Esophagus squamous epithelium (tissue), 4 donors: ENCODE measurements around the gene NSUN6.

ENCODE experiments used
- CTCF ChIP-seq, 6 experiments: fragments of 450-650 bp in 4 of 6; fragments of 200-600 bp in 2 of 6; sonication (generic) in 2 of 6; IDR thresholded peaks; one replicate each; pipeline ENCODE4 v1.5.1; 2016 to 2019; ENCODE audit warnings: antibody characterized with exemption in 6 of 6, mild to moderate bottlenecking in 4 of 6, moderate library complexity in 4 of 6
- POLR2A ChIP-seq, 4 donors: fragments of 450-650 bp; IDR thresholded peaks; one replicate each; pipeline ENCODE4 v1.6.1; 2017; ENCODE audit warnings: antibody characterized with exemption in 4 of 4, mild to moderate bottlenecking in 4 of 4, moderate library complexity in 3 of 4

GRCh38 chr10:18666810-18667209 lies 15.4 kb upstream of the NSUN6 start:
- TF ChIP-seq POLR2A (IDR thresholded peaks at IDR 0.05) (no peak), CTCF (IDR thresholded peaks at IDR 0.05) (no peak)
